K562 (cell line): ENCODE measurements around the gene GRB10. TPM values are rescaled to one million over a fixed set of nuclear protein-coding genes. Genes with fewer than 3 reads are reported as not detected.

Experiments used
- ARID4B ChIP-seq: sonication (generic); formaldehyde crosslinking; IDR thresholded peaks from 2 replicates; pipeline ENCODE4 v1.8.0; 2022; ENCODE audit warnings: mild to moderate bottlenecking, missing genetic modification reagents
- BMI1 ChIP-seq: fragments of 150-350 bp; IDR thresholded peaks from 2 replicates; pipeline ENCODE4 v1.6.1; 2014; ENCODE audit warnings: low read length
- CBFA2T3 ChIP-seq: fragments of 450-650 bp; IDR thresholded peaks from 2 replicates; pipeline ENCODE4 v1.6.1; 2017
- FOXA1 ChIP-seq: fragments of 450-650 bp; IDR thresholded peaks from 2 replicates; pipeline ENCODE4 v1.6.1; 2016; ENCODE audit warnings: mild to moderate bottlenecking, borderline replicate concordance
- GATAD2B ChIP-seq: fragments of 450-650 bp; IDR thresholded peaks from 2 replicates; pipeline ENCODE4 v1.6.1; 2017; ENCODE audit warnings: mild to moderate bottlenecking, borderline replicate concordance
- HDAC6 ChIP-seq: IDR thresholded peaks from 2 replicates; pipeline ENCODE4 v1.6.1; 2012; ENCODE audit warnings: low read depth, mild to moderate bottlenecking, control low read depth, inconsistent platforms, low read length, moderate library complexity
- HEY1 ChIP-seq: fragments of 250-450 bp; sonication (Bioruptor Pico); IDR thresholded peaks from 2 replicates; pipeline ENCODE4 v1.5.0; 2020; ENCODE audit warnings: mild to moderate bottlenecking, moderate library complexity, borderline replicate concordance
- MCM7 ChIP-seq, 2 experiments: fragments of 450-650 bp; IDR thresholded peaks; 2 replicates each; pipeline ENCODE4 v1.6.1; 2016 to 2018
- MTA3 ChIP-seq: fragments of 450-650 bp; formaldehyde crosslinking; IDR thresholded peaks from 2 replicates; pipeline ENCODE4 v1.6.1; 2017; ENCODE audit warnings: mild to moderate bottlenecking, borderline replicate concordance
- MXI1 ChIP-seq: IDR thresholded peaks from 2 replicates; pipeline ENCODE4 v1.6.1; 2011; ENCODE audit warnings: low read depth, mild to moderate bottlenecking, improper control_type of control experiment, low read length
- NFATC3 ChIP-seq: fragments of 450-650 bp; IDR thresholded peaks from 2 replicates; pipeline ENCODE4 v1.6.1; 2017; ENCODE audit warnings: mild to moderate bottlenecking
- POLR2G ChIP-seq: fragments of 200-400 bp; formaldehyde crosslinking; IDR thresholded peaks from 2 replicates; pipeline ENCODE4 v1.6.1; 2017; ENCODE audit warnings: low read depth, mild to moderate bottlenecking, antibody characterized with exemption, low read length, moderate library complexity
- RBFOX2 ChIP-seq: fragments of 200-400 bp; formaldehyde crosslinking; IDR thresholded peaks from 2 replicates; pipeline ENCODE4 v1.6.1; 2017; ENCODE audit warnings: low read depth, mild to moderate bottlenecking, low read length, moderate library complexity
- TSC22D4 ChIP-seq: fragments of 450-650 bp; IDR thresholded peaks from 2 replicates; pipeline ENCODE4 v1.6.1; 2016; ENCODE audit warnings: missing genetic modification characterization, missing biosample characterization, control low read depth
- YY1 ChIP-seq, 3 experiments: IDR thresholded peaks; 2 replicates each; pipeline ENCODE4 v1.6.1; 2011; ENCODE audit warnings: low read length in 2 of 3, mild to moderate bottlenecking in 2 of 3, moderate library complexity in 2 of 3, borderline replicate concordance in 1 of 3, control low read depth in 1 of 3, low read depth in 1 of 3; ENCODE audit not compliant: insufficient read depth in 3 of 3, insufficient replicate concordance in 2 of 3, control insufficient read depth in 1 of 3, insufficient read length in 1 of 3; ENCODE audit errors: extremely low read depth in 1 of 3
- ZNF133 ChIP-seq: fragments of 250-450 bp; sonication (Bioruptor Pico); IDR thresholded peaks from 2 replicates; pipeline ENCODE4 v1.4.0; 2020; ENCODE audit warnings: mild to moderate bottlenecking
- polyA plus RNA-seq, 8 experiments: library from polyadenylated mRNA; depleted of rRNA in 4 of 8; stranded (reverse) in 5 of 8; unstranded in 3 of 8; fragments of >200 nt; fragmentation: Nextera tagmentation in 2 of 8; fragmentation: Illumina TruSeq in 1 of 8; extraction: Ambion mirVana in 2 of 8; extraction: Trizol in 1 of 8; gene quantifications; 2 replicates each; pipeline versions ENCODE4 v1.2.1 to v1.2.3, GENCODE V29; 2011 to 2014; ENCODE audit warnings: inconsistent platforms in 1 of 8, missing spikeins in 1 of 8
- total RNA-seq, 7 experiments: library from RNA; depleted of rRNA in 6 of 7; stranded (reverse); fragments of >200 nt in 6 of 7; fragmentation: Illumina TruSeq in 2 of 7; extraction: Trizol in 2 of 7; gene quantifications; 2 replicates each; pipeline versions ENCODE4 v1.2.1 to v1.2.3, GENCODE V29; 2011 to 2021; ENCODE audit warnings: low replicate concordance in 1 of 7
- TF ChIP-seq, protein P1 (sequence below), 2 experiments: IDR thresholded peaks; 2 replicates each; pipeline ENCODE4 v1.6.1; 2011; ENCODE audit warnings: borderline replicate concordance in 1 of 2, control low read depth in 1 of 2, low read depth in 1 of 2, low read length in 1 of 2, mild to moderate bottlenecking in 1 of 2, mixed read lengths in 1 of 2, moderate library complexity in 1 of 2; ENCODE audit not compliant: insufficient read depth in 1 of 2, insufficient read length in 1 of 2, poor library complexity in 1 of 2, severe bottlenecking in 1 of 2; ENCODE audit errors: extremely low read depth in 1 of 2
- TF ChIP-seq, protein P2 (sequence below), 2 experiments: IDR thresholded peaks; 2 replicates each; pipeline ENCODE4 v1.6.1; 2012; ENCODE audit warnings: improper control_type of control experiment in 2 of 2, low read depth in 2 of 2, low read length in 2 of 2, borderline replicate concordance in 1 of 2

GRB10 gene
- total and polyA plus RNA-seq, 9 of the 15 experiments (the other 6 are each of a cell fraction or from before 2014, with no cell fraction given), result 8.9 to 88.5 (median 40.7) TPM

DNA sequence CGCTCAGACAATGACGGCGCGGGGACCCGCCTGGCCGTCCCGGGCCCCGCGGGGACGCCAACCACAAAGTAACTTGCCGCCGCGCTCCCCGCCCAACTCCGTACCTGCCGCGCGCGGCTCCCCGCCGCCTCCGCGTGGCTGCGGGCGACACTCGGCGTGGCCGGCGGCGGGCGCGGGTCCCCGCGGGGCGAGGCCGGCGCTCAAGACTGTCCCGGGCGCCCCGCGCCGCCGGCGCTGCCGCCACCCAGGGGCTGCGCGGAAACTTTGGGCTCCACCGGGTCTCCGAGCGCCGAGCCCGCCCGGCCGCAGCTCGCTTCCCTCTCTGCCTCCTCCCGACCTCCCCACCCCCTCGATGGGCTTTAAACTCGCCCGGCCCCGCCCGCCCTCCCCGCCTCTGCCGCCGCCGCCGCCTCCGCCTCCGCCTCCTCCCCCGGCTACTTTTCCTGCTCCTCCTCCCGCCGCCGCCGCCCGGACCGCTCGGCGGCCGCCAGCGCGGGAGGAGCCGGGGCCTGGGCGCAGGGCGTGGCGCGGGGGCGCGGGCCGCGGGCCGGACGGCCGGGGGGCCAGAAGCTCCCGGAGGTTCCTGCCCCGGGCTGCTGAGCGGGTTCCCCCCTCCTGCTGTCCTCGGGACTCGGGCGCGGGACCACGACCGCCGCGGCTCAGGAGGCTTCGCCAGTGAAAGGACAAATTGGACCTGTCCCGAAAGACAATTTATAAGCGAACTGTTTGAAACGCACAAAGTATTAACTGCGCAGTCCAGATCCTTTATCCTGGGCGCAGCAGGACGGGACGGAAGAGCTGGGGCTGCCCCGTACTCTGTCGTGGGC lies 10.6 kb upstream of the GRB10 start (continued):
- TF ChIP-seq TSC22D4 (tag), result no peak
- TF ChIP-seq, protein P1, sequence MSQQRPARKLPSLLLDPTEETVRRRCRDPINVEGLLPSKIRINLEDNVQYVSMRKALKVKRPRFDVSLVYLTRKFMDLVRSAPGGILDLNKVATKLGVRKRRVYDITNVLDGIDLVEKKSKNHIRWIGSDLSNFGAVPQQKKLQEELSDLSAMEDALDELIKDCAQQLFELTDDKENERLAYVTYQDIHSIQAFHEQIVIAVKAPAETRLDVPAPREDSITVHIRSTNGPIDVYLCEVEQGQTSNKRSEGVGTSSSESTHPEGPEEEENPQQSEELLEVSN (IDR thresholded peaks at IDR 0.05; ENCODE audit: borderline replicate concordance in 1 of 2, extremely low read depth in 1 of 2, insufficient read depth in 1 of 2, insufficient read length in 1 of 2, low read depth in 1 of 2, low read length in 1 of 2, poor library complexity in 1 of 2, severe bottlenecking in 1 of 2), result peak in 1 of 2 experiments; percentile 78
- no peak for TF ChIP-seq NFATC3
- peak in 1 of 3 experiments; percentile 32 for TF ChIP-seq YY1 (IDR thresholded peaks at IDR 0.05; ENCODE audit: borderline replicate concordance in 1 of 3, control insufficient read depth in 1 of 3, extremely low read depth in 1 of 3, insufficient read depth in 3 of 3, insufficient read length in 1 of 3, insufficient replicate concordance in 2 of 3, low read depth in 1 of 3, low read length in 2 of 3)
- TF ChIP-seq GATAD2B, result peak; percentile 27; the same call in 1 of the 2 replicates
- no peak for TF ChIP-seq MTA3
- TF ChIP-seq RBFOX2, result peak; percentile 63
- TF ChIP-seq, protein P2, sequence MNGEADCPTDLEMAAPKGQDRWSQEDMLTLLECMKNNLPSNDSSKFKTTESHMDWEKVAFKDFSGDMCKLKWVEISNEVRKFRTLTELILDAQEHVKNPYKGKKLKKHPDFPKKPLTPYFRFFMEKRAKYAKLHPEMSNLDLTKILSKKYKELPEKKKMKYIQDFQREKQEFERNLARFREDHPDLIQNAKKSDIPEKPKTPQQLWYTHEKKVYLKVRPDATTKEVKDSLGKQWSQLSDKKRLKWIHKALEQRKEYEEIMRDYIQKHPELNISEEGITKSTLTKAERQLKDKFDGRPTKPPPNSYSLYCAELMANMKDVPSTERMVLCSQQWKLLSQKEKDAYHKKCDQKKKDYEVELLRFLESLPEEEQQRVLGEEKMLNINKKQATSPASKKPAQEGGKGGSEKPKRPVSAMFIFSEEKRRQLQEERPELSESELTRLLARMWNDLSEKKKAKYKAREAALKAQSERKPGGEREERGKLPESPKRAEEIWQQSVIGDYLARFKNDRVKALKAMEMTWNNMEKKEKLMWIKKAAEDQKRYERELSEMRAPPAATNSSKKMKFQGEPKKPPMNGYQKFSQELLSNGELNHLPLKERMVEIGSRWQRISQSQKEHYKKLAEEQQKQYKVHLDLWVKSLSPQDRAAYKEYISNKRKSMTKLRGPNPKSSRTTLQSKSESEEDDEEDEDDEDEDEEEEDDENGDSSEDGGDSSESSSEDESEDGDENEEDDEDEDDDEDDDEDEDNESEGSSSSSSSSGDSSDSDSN (IDR thresholded peaks at IDR 0.05; ENCODE audit: borderline replicate concordance in 1 of 2, low read depth in 2 of 2, low read length in 2 of 2), result no peak
- no peak for TF ChIP-seq FOXA1
- 0 out of 2 replicates have a peak, but pooled peaks have one; percentile 50 for TF ChIP-seq ARID4B
- TF ChIP-seq HDAC6, result no peak
- TF ChIP-seq BMI1, result no peak
- TF ChIP-seq HEY1 (CRISPR knock-in tag), result no peak
- TF ChIP-seq POLR2G, result peak; percentile 74
- TF ChIP-seq MXI1, result no peak
- TF ChIP-seq MCM7 (IDR thresholded peaks at IDR 0.05), result no peak
- no peak for TF ChIP-seq ZNF133
- TF ChIP-seq CBFA2T3, result no peak
